Fibroblast of pulmonary artery (primary cell): ENCODE data around the gene PHLDA1.

Source experiments
- DNase-seq: peaks from one replicate; pipeline ENCODE4 v3.0.0-alpha.2; 2010; ENCODE audit warnings: low read depth
- H3K4me3 ChIP-seq: replicated peaks from 2 replicates; pipeline ENCODE4 v1.5.1; 2011; ENCODE audit warnings: low read depth, mild to moderate bottlenecking, control low read depth, low read length, moderate library complexity
- CTCF ChIP-seq: IDR thresholded peaks from 2 replicates; pipeline ENCODE4 v1.5.1; 2011; ENCODE audit warnings: mild to moderate bottlenecking, control low read depth, low read length, inconsistent platforms; ENCODE audit errors: missing control alignments

PHLDA1 gene

GRCh38 chr12:76040461-76040860 lies 8.9 kb upstream of the PHLDA1 start:
- no peak for TF ChIP-seq CTCF
- no peak overlapping the region for H3K4me3 ChIP-seq
- no peak for DNase-seq

GRCh38 chr12:76038176-76038575 lies 6.6 kb upstream of the PHLDA1 start:
- no peak overlapping the region for H3K4me3 ChIP-seq
- no peak for DNase-seq
- TF ChIP-seq CTCF, result no peak

- peak; percentile 87 for TF ChIP-seq CTCF
- DNase-seq, result peak; percentile 93
- H3K4me3 ChIP-seq, result no peak overlapping the region
Measured at GRCh38 chr12:76037130-76038103, 5.8 kb upstream of the PHLDA1 start.

- TF ChIP-seq CTCF, result no peak
- DNase-seq, result no peak
- no peak overlapping the region for H3K4me3 ChIP-seq
Measured at GRCh38 chr12:76035045-76035444, 3.5 kb upstream of the PHLDA1 start.

GRCh38 chr12:76033081-76034011 lies 1.8 kb upstream of the PHLDA1 start:
- no peak for TF ChIP-seq CTCF
- peak overlapping the region; percentile 94 for H3K4me3 ChIP-seq
- peak; percentile 64 for DNase-seq

- no peak for TF ChIP-seq CTCF
- peak; percentile 75 for DNase-seq
- peak overlapping the region; percentile 94 for H3K4me3 ChIP-seq
Measured at GRCh38 chr12:76032043-76032981, 736 bp upstream of the PHLDA1 start.
